C4-2B (cell line): ENCODE measurements around the gene CHKB.

Source experiments
- CTCF ChIP-seq: fragments of 450-650 bp; conservative IDR thresholded peaks from 2 replicates; pipeline ENCODE4 v1.5.1; 2017; ENCODE audit warnings: mild to moderate bottlenecking
- ZFX ChIP-seq: fragments of 450-650 bp; IDR thresholded peaks from 2 replicates; pipeline ENCODE4 v1.6.1; 2017

DNA sequence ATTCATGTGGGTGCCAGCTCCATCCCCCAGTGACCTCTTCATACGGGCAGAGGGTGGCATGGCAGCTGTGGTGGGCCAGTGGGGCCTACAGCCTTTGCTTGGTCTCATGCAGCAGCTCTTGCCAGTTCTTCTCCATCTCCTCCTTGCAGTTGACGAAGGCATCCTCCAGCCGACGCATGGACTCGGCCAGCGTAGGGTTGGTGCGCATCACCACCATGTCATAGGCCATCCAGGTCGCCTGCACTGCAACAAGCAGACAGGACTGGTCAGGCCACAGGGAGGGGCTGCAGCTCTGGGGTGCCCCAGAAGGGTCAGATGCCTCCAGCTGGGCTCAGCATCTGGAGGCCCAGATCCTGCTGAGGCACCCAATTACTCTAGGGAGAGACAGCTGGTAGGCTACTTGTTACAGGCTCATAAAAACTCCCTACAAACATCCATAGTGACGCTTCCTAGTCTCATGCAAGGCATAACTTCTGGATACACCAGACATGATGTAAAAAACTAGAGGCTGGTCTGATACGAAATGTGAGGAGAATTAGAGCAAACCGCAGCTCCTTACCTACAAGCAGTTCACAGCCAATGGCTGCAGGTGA, 31.4 kb downstream of the CHKB start:
- TF ChIP-seq CTCF (no peak), ZFX (no peak)
